WTC11 (cell line): ENCODE results near the gene MEX3D. TPM values are rescaled to one million over a fixed set of nuclear protein-coding genes. Genes with fewer than 3 reads are reported as not detected.

Source experiments
- ATF6 ChIP-seq: sonication (generic); formaldehyde crosslinking; IDR thresholded peaks from 2 replicates; pipeline ENCODE4 v1.8.1; 2023; ENCODE audit warnings: mild to moderate bottlenecking, missing genetic modification reagents
- CREM ChIP-seq: sonication (generic); formaldehyde crosslinking; IDR thresholded peaks from 2 replicates; pipeline ENCODE4 v1.8.1; 2022; ENCODE audit warnings: mild to moderate bottlenecking, missing genetic modification reagents, moderate library complexity
- E2F4 ChIP-seq: sonication (generic); formaldehyde crosslinking; IDR thresholded peaks from 2 replicates; pipeline ENCODE4 v1.8.1; 2022; ENCODE audit warnings: low read depth, mild to moderate bottlenecking, moderate library complexity, missing genetic modification reagents, borderline replicate concordance
- EMX1 ChIP-seq: fragments of 250-450 bp; sonication (Bioruptor Pico); IDR thresholded peaks from 2 replicates; pipeline ENCODE4 v1.8.0; 2021; ENCODE audit warnings: mild to moderate bottlenecking
- FOXJ3 ChIP-seq: sonication (generic); formaldehyde crosslinking; IDR thresholded peaks from 2 replicates; pipeline ENCODE4 v1.9.0; 2021; ENCODE audit warnings: missing genetic modification reagents, mild to moderate bottlenecking, borderline replicate concordance
- FOXK1 ChIP-seq: sonication (generic); formaldehyde crosslinking; IDR thresholded peaks from 2 replicates; pipeline ENCODE4 v1.8.0; 2022; ENCODE audit warnings: mild to moderate bottlenecking, moderate library complexity, missing genetic modification reagents
- IRF1 ChIP-seq: sonication (generic); formaldehyde crosslinking; IDR thresholded peaks from 2 replicates; pipeline ENCODE4 v1.8.0; 2023; ENCODE audit warnings: missing genetic modification reagents
- IRF2 ChIP-seq: sonication (generic); formaldehyde crosslinking; IDR thresholded peaks from 2 replicates; pipeline ENCODE4 v1.8.0; 2022; ENCODE audit warnings: low read depth, missing genetic modification reagents, borderline replicate concordance
- JUN ChIP-seq: sonication (generic); formaldehyde crosslinking; IDR thresholded peaks from 2 replicates; pipeline ENCODE4 v1.8.0; 2023; ENCODE audit warnings: mild to moderate bottlenecking, missing genetic modification reagents
- NR2C2 ChIP-seq: sonication (generic); formaldehyde crosslinking; IDR thresholded peaks from 2 replicates; pipeline ENCODE4 v1.8.0; 2022; ENCODE audit warnings: mild to moderate bottlenecking, missing genetic modification reagents
- PRDM15 ChIP-seq: sonication (generic); formaldehyde crosslinking; IDR thresholded peaks from 2 replicates; pipeline ENCODE4 v1.8.0; 2022; ENCODE audit warnings: missing genetic modification reagents
- RORB ChIP-seq: fragments of 250-450 bp; sonication (Bioruptor Pico); IDR thresholded peaks from 2 replicates; pipeline ENCODE4 v1.9.0; 2021; ENCODE audit warnings: mild to moderate bottlenecking
- SOX15 ChIP-seq: fragments of 250-450 bp; sonication (Bioruptor Pico); IDR thresholded peaks from 2 replicates; pipeline ENCODE4 v1.9.0; 2021; ENCODE audit warnings: mild to moderate bottlenecking
- ZBTB21 ChIP-seq: sonication (generic); formaldehyde crosslinking; IDR thresholded peaks from 2 replicates; pipeline ENCODE4 v1.8.1; 2023; ENCODE audit warnings: mild to moderate bottlenecking, missing genetic modification reagents, borderline replicate concordance
- ZNF219 ChIP-seq: sonication (generic); formaldehyde crosslinking; IDR thresholded peaks from 2 replicates; pipeline ENCODE4 v1.8.0; 2023; ENCODE audit warnings: missing genetic modification reagents, mild to moderate bottlenecking, borderline replicate concordance
- ZNF281 ChIP-seq: sonication (generic); formaldehyde crosslinking; IDR thresholded peaks from 2 replicates; pipeline ENCODE4 v1.8.0; 2023; ENCODE audit warnings: mild to moderate bottlenecking, missing genetic modification reagents
- ZNF416 ChIP-seq: fragments of 250-450 bp; sonication (Bioruptor Pico); IDR thresholded peaks from 2 replicates; pipeline ENCODE4 v1.9.0; 2021; ENCODE audit warnings: mild to moderate bottlenecking, inconsistent platforms
- ZNF423 ChIP-seq: fragments of 250-450 bp; sonication (Bioruptor Pico); IDR thresholded peaks from 2 replicates; pipeline ENCODE4 v2.1.2; 2022; ENCODE audit warnings: mild to moderate bottlenecking, moderate library complexity
- ZNF512 ChIP-seq: sonication (generic); formaldehyde crosslinking; IDR thresholded peaks from 2 replicates; pipeline ENCODE4 v1.8.1; 2022; ENCODE audit warnings: missing genetic modification reagents, borderline replicate concordance
- ZNF532 ChIP-seq: fragments of 250-450 bp; sonication (Bioruptor Pico); IDR thresholded peaks from 2 replicates; pipeline ENCODE4 v1.9.0; 2021; ENCODE audit warnings: mild to moderate bottlenecking, borderline replicate concordance
- total RNA-seq: library from RNA; stranded (reverse); gene quantifications from 3 replicates; pipeline ENCODE4 v1.2.3, GENCODE V29; 2021

Gene MEX3D
- total RNA-seq, 1 experiment from 2014 or later, result 69.5 TPM

- TF ChIP-seq ZNF532 (CRISPR knock-in tag) (no peak), IRF2 (no peak), E2F4 (CRISPR knock-in tag) (no peak), RORB (no peak), ZNF281 (CRISPR knock-in tag) (peak; percentile 62; the same call in 1 of the 2 replicates), NR2C2 (CRISPR knock-in tag) (no peak), FOXJ3 (CRISPR knock-in tag) (no peak), ZBTB21 (CRISPR knock-in tag) (0 out of 2 replicates have a peak, but pooled peaks have one; percentile 16), ZNF219 (CRISPR knock-in tag) (no peak), ZNF416 (CRISPR knock-in tag) (no peak), SOX15 (CRISPR knock-in tag) (no peak), IRF1 (CRISPR knock-in tag) (no peak), ZNF423 (CRISPR knock-in tag) (peak; percentile 87; the same call in 1 of the 2 replicates), ZNF512 (CRISPR knock-in tag) (no peak), JUN (CRISPR knock-in tag) (no peak), FOXK1 (CRISPR knock-in tag) (peak; percentile 69; the same call in 1 of the 2 replicates), CREM (CRISPR knock-in tag) (peak; percentile 67; the same call in 1 of the 2 replicates), ATF6 (CRISPR knock-in tag) (no peak), EMX1 (CRISPR knock-in tag) (no peak), PRDM15 (CRISPR knock-in tag) (no peak)
Measured at GRCh38 chr19:1507763-1508506, 60.2 kb downstream of the MEX3D start (continued).
